ENCODE measurements around the gene NFE2L1. TPM values are rescaled to one million over a fixed set of nuclear protein-coding genes. Genes with fewer than 3 reads are reported as not detected.
"Not testable (repeated sequence)": the region's sequence is repeated elsewhere in the genome, so short reads cannot be mapped to it uniquely, and the experiment has no call there.

NFE2L1 gene, protein sequence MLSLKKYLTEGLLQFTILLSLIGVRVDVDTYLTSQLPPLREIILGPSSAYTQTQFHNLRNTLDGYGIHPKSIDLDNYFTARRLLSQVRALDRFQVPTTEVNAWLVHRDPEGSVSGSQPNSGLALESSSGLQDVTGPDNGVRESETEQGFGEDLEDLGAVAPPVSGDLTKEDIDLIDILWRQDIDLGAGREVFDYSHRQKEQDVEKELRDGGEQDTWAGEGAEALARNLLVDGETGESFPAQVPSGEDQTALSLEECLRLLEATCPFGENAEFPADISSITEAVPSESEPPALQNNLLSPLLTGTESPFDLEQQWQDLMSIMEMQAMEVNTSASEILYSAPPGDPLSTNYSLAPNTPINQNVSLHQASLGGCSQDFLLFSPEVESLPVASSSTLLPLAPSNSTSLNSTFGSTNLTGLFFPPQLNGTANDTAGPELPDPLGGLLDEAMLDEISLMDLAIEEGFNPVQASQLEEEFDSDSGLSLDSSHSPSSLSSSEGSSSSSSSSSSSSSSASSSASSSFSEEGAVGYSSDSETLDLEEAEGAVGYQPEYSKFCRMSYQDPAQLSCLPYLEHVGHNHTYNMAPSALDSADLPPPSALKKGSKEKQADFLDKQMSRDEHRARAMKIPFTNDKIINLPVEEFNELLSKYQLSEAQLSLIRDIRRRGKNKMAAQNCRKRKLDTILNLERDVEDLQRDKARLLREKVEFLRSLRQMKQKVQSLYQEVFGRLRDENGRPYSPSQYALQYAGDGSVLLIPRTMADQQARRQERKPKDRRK
- total RNA-seq (10 to 100 TPM; 45.5 to 50.4 TPM), polyA plus RNA-seq (10 to 100 TPM in 1 of 3 donors, 1 to 10 TPM in 2; 5.0 to 14.2 (median 7.2) TPM), total RNA-seq (56.3 to 212 (median 113) reads per million in 6 experiments)

GRCh38 chr17:48047741-48048383, at the start of gene NFE2L1:
TSS of gene NFE2L1 (plus strand) at chr17:48048359. CDS start at chr17:48051119, 2,760 bp downstream.
- Mint-ChIP-seq H3K4me1 (peaks cover 23 to 63% (median 59%) of the 10 kb centered on the region in 4 donors), H3K4me3 (peak within 1 kb of the TSS; percentile 80 to 100 (median 98)), H3K36me3 (peaks cover 0 to 28% (median 0%) of the 10 kb centered on the region in 3 donors), H3K9me3 (no peaks in the 10 kb centered on the region), H3K27ac (peak within 1 kb of the TSS; percentile 93 to 100 (median 99)), H3K27me3 (no peaks in the 10 kb centered on the region)
- peak; percentile 95 to 96 for ATAC-seq
- DNase-seq, result peak; percentile 91 to 99 (median 98)
- POLR2A ChIA-PET, result interaction anchor here (0.7 to 4.2 kb wide), 12 partner anchors 10 to 724 kb away, joined by 3 to 23 read pairs (median 4); partner anchors contain the start of genes CBX1, CDK5RAP3, COPZ2 and EFCAB13

DNA sequence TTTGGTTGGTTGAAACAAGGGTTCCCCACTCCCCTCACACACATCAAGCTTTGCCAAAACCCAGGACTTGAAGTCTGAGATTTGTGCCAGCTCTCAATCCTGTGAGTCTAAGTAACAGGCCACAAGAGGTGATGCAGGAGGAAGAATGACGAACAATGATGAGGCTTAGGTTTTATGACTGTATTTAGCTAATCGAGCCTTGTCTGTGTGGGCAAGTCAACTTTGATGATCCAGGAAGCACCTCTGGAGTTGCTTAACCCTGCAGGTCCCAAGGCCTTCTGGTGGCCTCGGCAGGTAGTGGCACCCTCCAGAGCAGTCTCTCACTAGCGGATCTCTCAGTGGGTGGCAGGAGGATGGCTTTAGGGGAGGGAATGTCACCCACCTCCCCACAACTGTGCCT, 48.6 kb upstream of the NFE2L1 start:
- no peaks in the 10 kb centered on the region for H3K36me3 Mint-ChIP-seq
- peak; percentile 23 to 91 for ATAC-seq
- no peaks in the 10 kb centered on the region for H3K9me3 Mint-ChIP-seq
- no peak overlapping the region for H3K4me3 Mint-ChIP-seq
- peaks cover 0 to 17% (median 6%) of the 10 kb centered on the region in 4 donors for H3K4me1 Mint-ChIP-seq
- POLR2A ChIA-PET, result no interaction called here
- peaks cover 0 to 12% (median 7%) of the 10 kb centered on the region in 5 donors for H3K27me3 Mint-ChIP-seq
- peak overlapping the region in 1 of 10 donors; percentile 40 for H3K27ac Mint-ChIP-seq
- DNase-seq, result peak in 1 of 10 donors; percentile 23

GRCh38 chr17:48001197-48001596, 47.0 kb upstream of the NFE2L1 start:
- H3K27me3 Mint-ChIP-seq, result peaks cover 0 to 14% (median 8%) of the 10 kb centered on the region in 5 donors
- H3K9me3 Mint-ChIP-seq, result no peaks in the 10 kb centered on the region
- no peaks in the 10 kb centered on the region for H3K36me3 Mint-ChIP-seq
- no peak overlapping the region for H3K27ac Mint-ChIP-seq
- DNase-seq (no peak), ATAC-seq (no peak)
- H3K4me3 Mint-ChIP-seq, result no peak overlapping the region
- POLR2A ChIA-PET, result interaction anchor here (1.1 kb wide), 1 partner anchor 31 kb away, joined by 3 read pairs; the partner anchor contains the start of gene CDK5RAP3
- peaks cover 0 to 17% (median 6%) of the 10 kb centered on the region in 4 donors for H3K4me1 Mint-ChIP-seq

GRCh38 chr17:48001657-48002056, 46.5 kb upstream of the NFE2L1 start:
- H3K4me3 Mint-ChIP-seq, POLR2A ChIA-PET, DNase-seq, H3K27ac Mint-ChIP-seq, ATAC-seq, H3K9me3 Mint-ChIP-seq, H3K36me3 Mint-ChIP-seq: not testable (repeated sequence)
- H3K4me1 Mint-ChIP-seq, result peaks cover 0 to 17% (median 6%) of the 10 kb centered on the region in 4 donors
- H3K27me3 Mint-ChIP-seq, result peaks cover 0 to 15% (median 10%) of the 10 kb centered on the region in 5 donors

DNA sequence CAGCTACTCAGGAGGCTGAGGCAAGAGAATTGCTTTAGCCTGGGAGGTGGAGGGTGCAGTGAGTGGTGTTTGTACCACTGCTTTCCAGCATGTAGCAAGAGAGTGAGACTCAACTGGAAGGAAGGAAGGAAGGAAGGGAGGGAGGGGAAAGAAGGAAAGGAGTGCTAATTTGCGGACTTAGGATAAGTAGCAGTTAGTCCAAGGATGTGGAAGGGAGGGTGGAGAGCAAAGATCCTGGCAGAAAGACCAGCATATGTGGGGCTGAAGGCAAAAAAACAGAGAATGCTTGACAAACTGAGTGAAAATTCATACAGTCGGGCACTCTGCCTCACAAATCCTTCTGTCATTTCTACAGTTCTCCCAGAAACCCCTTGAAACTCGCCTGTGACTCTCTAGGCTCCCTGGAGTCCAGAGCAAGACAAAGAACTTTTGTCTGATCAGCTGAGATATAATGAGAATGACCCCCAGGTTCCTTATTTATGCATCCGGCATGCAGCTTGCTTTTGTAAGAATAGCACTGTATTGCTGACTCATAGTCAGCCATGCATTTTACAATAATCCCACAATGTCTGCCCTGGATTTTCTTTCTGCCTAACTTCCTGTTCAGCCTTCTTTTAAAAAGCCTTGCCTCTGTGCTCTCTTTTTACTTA, 45.8 kb upstream of the NFE2L1 start:
- peaks cover 0 to 17% (median 6%) of the 10 kb centered on the region in 4 donors for H3K4me1 Mint-ChIP-seq
- peak overlapping the region in 1 of 10 donors; percentile 32 for H3K27ac Mint-ChIP-seq
- H3K27me3 Mint-ChIP-seq, result peaks cover 3 to 22% (median 15%) of the 10 kb centered on the region in 5 donors
- no peaks in the 10 kb centered on the region for H3K9me3 Mint-ChIP-seq
- no peak for DNase-seq
- H3K36me3 Mint-ChIP-seq, result no peaks in the 10 kb centered on the region
- H3K4me3 Mint-ChIP-seq, result no peak overlapping the region
- ATAC-seq, result no peak
- POLR2A ChIA-PET, result no interaction called here

DNA sequence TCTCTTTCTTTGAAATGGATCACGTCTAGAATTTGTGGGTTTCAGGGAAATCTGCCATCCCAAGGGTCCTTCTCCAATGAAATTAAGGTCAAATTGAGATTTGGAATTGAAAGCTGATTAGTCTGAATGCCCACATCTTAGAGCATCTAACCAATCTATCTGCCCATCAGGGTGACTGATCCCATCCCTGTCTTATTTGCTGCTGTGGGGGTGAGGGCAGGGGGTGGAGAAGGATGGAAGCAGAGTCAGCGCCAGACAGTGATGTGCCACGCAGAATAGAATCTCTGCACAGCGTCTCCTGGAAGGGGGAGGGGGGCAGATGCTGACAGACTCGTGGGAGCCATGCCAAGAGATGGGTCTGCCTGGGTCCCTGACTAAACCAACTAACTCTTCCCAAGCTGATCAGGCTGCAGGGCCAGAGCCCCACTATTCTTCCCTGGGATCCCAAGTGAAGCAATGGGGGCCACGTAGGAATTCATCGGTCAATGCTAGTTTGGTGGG, 45.2 kb upstream of the NFE2L1 start:
- peak overlapping the region in 1 of 10 donors; percentile 32 for H3K27ac Mint-ChIP-seq
- H3K36me3 Mint-ChIP-seq, result no peaks in the 10 kb centered on the region
- peaks cover 0 to 17% (median 6%) of the 10 kb centered on the region in 4 donors for H3K4me1 Mint-ChIP-seq
- H3K9me3 Mint-ChIP-seq, result no peaks in the 10 kb centered on the region
- H3K27me3 Mint-ChIP-seq, result peaks cover 3 to 25% (median 16%) of the 10 kb centered on the region in 5 donors
- no peak for DNase-seq
- no peak overlapping the region for H3K4me3 Mint-ChIP-seq
- ATAC-seq, result no peak
- POLR2A ChIA-PET, result no interaction called here

- H3K4me3 Mint-ChIP-seq, result no peak overlapping the region
- no peak for DNase-seq
- peaks cover 0 to 17% (median 6%) of the 10 kb centered on the region in 4 donors for H3K4me1 Mint-ChIP-seq
- peaks cover 6 to 25% (median 18%) of the 10 kb centered on the region in 5 donors for H3K27me3 Mint-ChIP-seq
- POLR2A ChIA-PET, result no interaction called here
- no peak for ATAC-seq
- H3K27ac Mint-ChIP-seq, result no peak overlapping the region
- no peaks in the 10 kb centered on the region for H3K9me3 Mint-ChIP-seq
- H3K36me3 Mint-ChIP-seq, result no peaks in the 10 kb centered on the region
Observed at GRCh38 chr17:48003417-48004151, 44.6 kb upstream of the NFE2L1 start.

GRCh38 chr17:48004983-48005382, 43.2 kb upstream of the NFE2L1 start:
- Mint-ChIP-seq H3K27me3 (peaks cover 9 to 32% (median 25%) of the 10 kb centered on the region in 5 donors), H3K36me3 (no peaks in the 10 kb centered on the region)

GRCh38 chr17:48006936-48007709, 41.0 kb upstream of the NFE2L1 start:
- peak overlapping the region in 1 of 10 donors; percentile 0 for H3K27ac Mint-ChIP-seq
- POLR2A ChIA-PET, result no interaction called here
- no peaks in the 10 kb centered on the region for H3K9me3 Mint-ChIP-seq
- ATAC-seq, result no peak
- no peaks in the 10 kb centered on the region for H3K36me3 Mint-ChIP-seq
- H3K4me1 Mint-ChIP-seq, result peaks cover 7 to 17% (median 11%) of the 10 kb centered on the region in 4 donors
- H3K27me3 Mint-ChIP-seq, result peaks cover 18 to 47% (median 34%) of the 10 kb centered on the region in 5 donors
- DNase-seq, result no peak
- H3K4me3 Mint-ChIP-seq, result no peak overlapping the region

More at GRCh38 chr17:48004983-48005382, 43.2 kb upstream of the NFE2L1 start:
- ATAC-seq (no peak), DNase-seq (no peak)
- POLR2A ChIA-PET, result no interaction called here
- Mint-ChIP-seq H3K9me3 (no peaks in the 10 kb centered on the region), H3K27ac (no peak overlapping the region), H3K4me3 (no peak overlapping the region), H3K4me1 (peaks cover 0 to 11% (median 0%) of the 10 kb centered on the region in 4 donors)

DNA sequence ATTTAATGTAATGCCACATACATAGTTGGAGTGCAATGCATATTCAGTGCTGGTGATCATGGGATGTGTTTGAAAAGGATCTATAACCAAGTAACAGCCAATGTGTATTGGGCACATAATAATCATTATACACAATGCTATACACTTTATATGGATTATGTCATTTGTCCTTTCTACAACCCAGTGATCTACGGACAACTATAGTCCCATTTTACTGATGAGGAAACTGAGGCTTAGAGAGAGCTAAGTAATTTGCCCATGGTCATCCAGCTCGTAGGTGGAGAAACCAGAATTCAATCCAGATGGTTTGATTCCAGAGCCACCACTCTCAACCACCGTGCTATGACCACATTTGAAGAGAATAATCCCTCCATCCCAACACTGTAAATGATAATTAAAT, 38.0 kb upstream of the NFE2L1 start:
- H3K9me3 Mint-ChIP-seq, result no peaks in the 10 kb centered on the region
- DNase-seq (no peak), ATAC-seq (no peak)
- H3K36me3 Mint-ChIP-seq, result no peaks in the 10 kb centered on the region
- H3K27ac Mint-ChIP-seq, result no peak overlapping the region
- H3K27me3 Mint-ChIP-seq, result peaks cover 33 to 71% (median 47%) of the 10 kb centered on the region in 5 donors
- POLR2A ChIA-PET, result no interaction called here
- peaks cover 10 to 16% (median 12%) of the 10 kb centered on the region in 4 donors for H3K4me1 Mint-ChIP-seq
- H3K4me3 Mint-ChIP-seq, result no peak overlapping the region

All from naive thymus-derived CD8-positive, alpha-beta T cell (primary cell).